Measurements from ENCODE around the gene RNF19B.
A peak's percentile ranks its signal among the peaks of the same experiment; 100 is the strongest.

The RNF19B gene

GRCh38 chr1:32944180-32944579 lies 20.4 kb downstream of the RNF19B start:
- Histone ChIP-seq H2AFZ (ENCODE audit: low read depth, low read length) (no peak overlapping the region), H4K8ac (ENCODE audit: low read length) (no peak overlapping the region), H2BK15ac (ENCODE audit: low read depth, poor library complexity, severe bottlenecking) (no peak overlapping the region), H3K9ac (ENCODE audit: low read length) (no peak overlapping the region), H3K4me3 (ENCODE audit: insufficient read depth in 1 of 2, low read depth in 1 of 2, low read length in 2 of 2) (no peak overlapping the region), H3K4ac (ENCODE audit: low read depth in 1 of 2, low read length in 2 of 2) (no peak overlapping the region), H2BK5ac (ENCODE audit: low read depth, low read length, poor library complexity, severe bottlenecking) (no peak overlapping the region), H3K23ac (ENCODE audit: low read length in 2 of 2) (no peak overlapping the region), H3K9me3 (ENCODE audit: control insufficient read depth, low read length) (no peaks in the 10 kb centered on the region), H3K36me3 (ENCODE audit: control insufficient read depth in 1 of 2, insufficient read depth in 2 of 2, low read depth in 1 of 2, low read length in 2 of 2) (peaks cover 10 to 64% of the 10 kb centered on the region in 2 experiments), H4K91ac (ENCODE audit: low read length) (no peak overlapping the region), H2BK12ac (ENCODE audit: low read length in 2 of 2) (no peak overlapping the region), H2AK5ac (ENCODE audit: low read length, severe bottlenecking) (no peak overlapping the region), H3K4me2 (ENCODE audit: low read length, poor library complexity, severe bottlenecking) (no peak overlapping the region), H3K18ac (ENCODE audit: low read depth in 1 of 2, low read length in 2 of 2) (no peak overlapping the region), H3K27ac (ENCODE audit: low read length, poor library complexity, severe bottlenecking) (no peak overlapping the region), H3K14ac (ENCODE audit: low read length in 2 of 2) (no peak overlapping the region), H2BK120ac (ENCODE audit: low read depth, low read length) (no peak overlapping the region), H3K27me3 (ENCODE audit: control insufficient read depth in 1 of 2, insufficient read depth in 1 of 2, low read length in 2 of 2) (no peaks in the 10 kb centered on the region), H3K79me1 (replicated peaks; ENCODE audit: low read length, poor library complexity, severe bottlenecking) (peaks cover 1% of the 10 kb centered on the region), H3K4me1 (ENCODE audit: control insufficient read depth, insufficient read depth, low read depth, low read length) (peaks cover 4% of the 10 kb centered on the region)
- DNase-seq: no peak

GRCh38 chr1:32939655-32940371 lies 24.8 kb downstream of the RNF19B start:
- H2AK5ac ChIP-seq (ENCODE audit: low read length, severe bottlenecking): no peak overlapping the region
- H3K27me3 ChIP-seq (ENCODE audit: control insufficient read depth in 1 of 2, insufficient read depth in 1 of 2, low read length in 2 of 2): no peaks in the 10 kb centered on the region
- H2AFZ ChIP-seq (ENCODE audit: low read depth, low read length): no peak overlapping the region
- H3K4me3 ChIP-seq (ENCODE audit: insufficient read depth in 1 of 2, low read depth in 1 of 2, low read length in 2 of 2): peak overlapping the region in 1 of 2 experiments; percentile 31
- no peak overlapping the region for H3K4ac ChIP-seq (ENCODE audit: low read depth in 1 of 2, low read length in 2 of 2)
- H3K14ac ChIP-seq (ENCODE audit: low read length in 2 of 2): no peak overlapping the region
- H4K91ac ChIP-seq (ENCODE audit: low read length): no peak overlapping the region
- H3K27ac ChIP-seq (ENCODE audit: low read length, poor library complexity, severe bottlenecking): no peak overlapping the region
- no peak overlapping the region for H2BK15ac ChIP-seq (ENCODE audit: low read depth, poor library complexity, severe bottlenecking)
- H3K9ac ChIP-seq (ENCODE audit: low read length): peak overlapping the region; percentile 15
- WGBS: 64% methylated on average over 4 of the region's 4 CpGs
- H2BK12ac ChIP-seq (ENCODE audit: low read length in 2 of 2): no peak overlapping the region
- no peak overlapping the region for H2BK120ac ChIP-seq (ENCODE audit: low read depth, low read length)
- peaks cover 11 to 66% of the 10 kb centered on the region in 2 experiments for H3K36me3 ChIP-seq (ENCODE audit: control insufficient read depth in 1 of 2, insufficient read depth in 2 of 2, low read depth in 1 of 2, low read length in 2 of 2)
- H3K23ac ChIP-seq (ENCODE audit: low read length in 2 of 2): no peak overlapping the region
- no peak overlapping the region for H3K4me2 ChIP-seq (ENCODE audit: low read length, poor library complexity, severe bottlenecking)
- no peaks in the 10 kb centered on the region for H3K9me3 ChIP-seq (ENCODE audit: control insufficient read depth, low read length)
- peak; percentile 77 for DNase-seq
- H3K4me1 ChIP-seq (ENCODE audit: control insufficient read depth, insufficient read depth, low read depth, low read length): peaks cover 10% of the 10 kb centered on the region
- no peak overlapping the region for H2BK5ac ChIP-seq (ENCODE audit: low read depth, low read length, poor library complexity, severe bottlenecking)
- H3K79me1 ChIP-seq (replicated peaks; ENCODE audit: low read length, poor library complexity, severe bottlenecking): no peaks in the 10 kb centered on the region
- H3K18ac ChIP-seq (ENCODE audit: low read depth in 1 of 2, low read length in 2 of 2): no peak overlapping the region
- H4K8ac ChIP-seq (ENCODE audit: low read length): no peak overlapping the region

GRCh38 chr1:32937061-32937460 lies 27.5 kb downstream of the RNF19B start:
- Histone ChIP-seq H3K4me2 (ENCODE audit: low read length, poor library complexity, severe bottlenecking) (no peak overlapping the region), H3K27me3 (ENCODE audit: control insufficient read depth in 1 of 2, insufficient read depth in 1 of 2, low read length in 2 of 2) (no peaks in the 10 kb centered on the region), H2AK5ac (ENCODE audit: low read length, severe bottlenecking) (no peak overlapping the region), H3K18ac (ENCODE audit: low read depth in 1 of 2, low read length in 2 of 2) (no peak overlapping the region), H3K9ac (ENCODE audit: low read length) (no peak overlapping the region), H3K23ac (ENCODE audit: low read length in 2 of 2) (no peak overlapping the region), H3K14ac (ENCODE audit: low read length in 2 of 2) (no peak overlapping the region), H2BK120ac (ENCODE audit: low read depth, low read length) (no peak overlapping the region), H3K4me1 (ENCODE audit: control insufficient read depth, insufficient read depth, low read depth, low read length) (peaks cover 10% of the 10 kb centered on the region), H3K9me3 (ENCODE audit: control insufficient read depth, low read length) (no peaks in the 10 kb centered on the region), H2AFZ (ENCODE audit: low read depth, low read length) (no peak overlapping the region), H3K79me1 (replicated peaks; ENCODE audit: low read length, poor library complexity, severe bottlenecking) (no peaks in the 10 kb centered on the region), H4K91ac (ENCODE audit: low read length) (no peak overlapping the region), H2BK12ac (ENCODE audit: low read length in 2 of 2) (no peak overlapping the region), H2BK5ac (ENCODE audit: low read depth, low read length, poor library complexity, severe bottlenecking) (no peak overlapping the region), H4K8ac (ENCODE audit: low read length) (no peak overlapping the region), H3K4ac (ENCODE audit: low read depth in 1 of 2, low read length in 2 of 2) (no peak overlapping the region), H3K27ac (ENCODE audit: low read length, poor library complexity, severe bottlenecking) (no peak overlapping the region), H3K36me3 (ENCODE audit: control insufficient read depth in 1 of 2, insufficient read depth in 2 of 2, low read depth in 1 of 2, low read length in 2 of 2) (peaks cover 5 to 43% of the 10 kb centered on the region in 2 experiments), H2BK15ac (ENCODE audit: low read depth, poor library complexity, severe bottlenecking) (no peak overlapping the region), H3K4me3 (ENCODE audit: insufficient read depth in 1 of 2, low read depth in 1 of 2, low read length in 2 of 2) (no peak overlapping the region)
- no peak for DNase-seq
- 95% methylated on average over 4 of the region's 4 CpGs for WGBS

- no peak overlapping the region for H2AFZ ChIP-seq (ENCODE audit: low read depth, low read length)
- H3K23ac ChIP-seq (ENCODE audit: low read length in 2 of 2): no peak overlapping the region
- peaks cover 4 to 34% of the 10 kb centered on the region in 2 experiments for H3K36me3 ChIP-seq (ENCODE audit: control insufficient read depth in 1 of 2, insufficient read depth in 2 of 2, low read depth in 1 of 2, low read length in 2 of 2)
- H3K9ac ChIP-seq (ENCODE audit: low read length): no peak overlapping the region
- H3K4me2 ChIP-seq (ENCODE audit: low read length, poor library complexity, severe bottlenecking): no peak overlapping the region
- H3K4me3 ChIP-seq (ENCODE audit: insufficient read depth in 1 of 2, low read depth in 1 of 2, low read length in 2 of 2): no peak overlapping the region
- H2BK5ac ChIP-seq (ENCODE audit: low read depth, low read length, poor library complexity, severe bottlenecking): no peak overlapping the region
- no peak overlapping the region for H3K27ac ChIP-seq (ENCODE audit: low read length, poor library complexity, severe bottlenecking)
- no peak overlapping the region for H3K14ac ChIP-seq (ENCODE audit: low read length in 2 of 2)
- H2BK120ac ChIP-seq (ENCODE audit: low read depth, low read length): no peak overlapping the region
- H3K4ac ChIP-seq (ENCODE audit: low read depth in 1 of 2, low read length in 2 of 2): no peak overlapping the region
- H2BK12ac ChIP-seq (ENCODE audit: low read length in 2 of 2): no peak overlapping the region
- no peaks in the 10 kb centered on the region for H3K9me3 ChIP-seq (ENCODE audit: control insufficient read depth, low read length)
- no peaks in the 10 kb centered on the region for H3K79me1 ChIP-seq (replicated peaks; ENCODE audit: low read length, poor library complexity, severe bottlenecking)
- H2BK15ac ChIP-seq (ENCODE audit: low read depth, poor library complexity, severe bottlenecking): no peak overlapping the region
- WGBS: 98% methylated on average over 10 of the region's 10 CpGs
- no peak for DNase-seq
- H4K91ac ChIP-seq (ENCODE audit: low read length): no peak overlapping the region
- H2AK5ac ChIP-seq (ENCODE audit: low read length, severe bottlenecking): no peak overlapping the region
- no peak overlapping the region for H3K18ac ChIP-seq (ENCODE audit: low read depth in 1 of 2, low read length in 2 of 2)
- H3K4me1 ChIP-seq (ENCODE audit: control insufficient read depth, insufficient read depth, low read depth, low read length): peaks cover 6% of the 10 kb centered on the region
- no peaks in the 10 kb centered on the region for H3K27me3 ChIP-seq (ENCODE audit: control insufficient read depth in 1 of 2, insufficient read depth in 1 of 2, low read length in 2 of 2)
- no peak overlapping the region for H4K8ac ChIP-seq (ENCODE audit: low read length)
These were observed 30.1 kb downstream of the RNF19B start for GRCh38 chr1:32934535-32934934.

All from mesenchymal stem cell (in vitro differentiated cells and primary cell).